IMR-90 (cell line): ENCODE results near the gene RIMBP2. TPM values are rescaled to one million over a fixed set of nuclear protein-coding genes. Genes with fewer than 3 reads are reported as not detected.

ENCODE experiments used
- ATAC-seq: fragments of 200-7000 bp; cut with Tn5 transposase; 2 replicates; pipeline ENCODE4 v1.9.1; 2020; ENCODE audit warnings: low read depth, mild to moderate bottlenecking, moderate library complexity
- BruUV-seq: library from RNA; stranded (reverse); fragments of 400-500 nt; replicated peaks from 2 replicates; lab custom pipeline; 2021; lab: Mats Ljungman, UMichigan
- CTCF ChIA-PET: fragments of 300-600 bp; formaldehyde crosslinking; extraction: SDS; loops from one replicate; lab custom pipeline; 2021; ENCODE audit warnings: antibody characterized with exemption; lab: Yijun Ruan, JAX
- POLR2A ChIA-PET: fragments of 300-600 bp; sonication (Branson Sonifier 250); formaldehyde crosslinking; loops from one replicate; lab custom pipeline; 2022; ENCODE audit warnings: antibody characterized with exemption; ENCODE audit not compliant: unreplicated experiment; lab: Charles Lee
- DNase-seq: peaks from one replicate; pipeline ENCODE4 v3.0.0; 2013
- H2AFZ ChIP-seq: replicated peaks from 2 replicates; pipeline ENCODE3; 2013; ENCODE audit warnings: low read length, mild to moderate bottlenecking; ENCODE audit not compliant: poor library complexity
- H2AK5ac ChIP-seq: 2 replicates; pipeline ENCODE4 v1.6.1; 2013; ENCODE audit warnings: low read depth, low read length, inconsistent platforms
- H2AK9ac ChIP-seq: replicated peaks from 2 replicates; pipeline ENCODE3; 2013; ENCODE audit warnings: mild to moderate bottlenecking, low read depth, low read length, moderate library complexity; ENCODE audit not compliant: poor library complexity
- H2BK120ac ChIP-seq: 2 replicates; pipeline ENCODE4 v1.6.1; 2013; ENCODE audit warnings: low read depth, low read length, inconsistent platforms
- H2BK15ac ChIP-seq: 3 replicates; pipeline ENCODE4 v1.6.1; 2013; ENCODE audit warnings: low read depth, low read length, inconsistent platforms
- H2BK20ac ChIP-seq: 2 replicates; pipeline ENCODE4 v1.6.1; 2013; ENCODE audit warnings: low read depth, mild to moderate bottlenecking, inconsistent platforms, low read length, moderate library complexity
- H2BK5ac ChIP-seq: 2 replicates; pipeline ENCODE4 v1.6.1; 2013; ENCODE audit warnings: mild to moderate bottlenecking, low read depth, low read length, inconsistent platforms; ENCODE audit not compliant: poor library complexity, severe bottlenecking
- H3K14ac ChIP-seq: replicated peaks from 2 replicates; pipeline ENCODE4 v1.6.1; 2013; ENCODE audit warnings: low read depth, low read length, inconsistent platforms
- H3K18ac ChIP-seq: 2 replicates; pipeline ENCODE4 v1.6.1; 2013; ENCODE audit warnings: low read depth, low read length, control low read depth
- H3K23ac ChIP-seq: 2 replicates; pipeline ENCODE4 v1.6.1; 2013; ENCODE audit warnings: low read depth, low read length, inconsistent platforms
- H3K27ac ChIP-seq: 2 replicates; pipeline ENCODE4 v1.5.1; 2013; ENCODE audit warnings: mild to moderate bottlenecking, control low read depth, low read length; ENCODE audit not compliant: insufficient read depth
- H3K27me3 ChIP-seq: 2 replicates; pipeline ENCODE4 v1.6.1; 2013; ENCODE audit warnings: low read length; ENCODE audit not compliant: control insufficient read depth, insufficient read depth
- H3K36me3 ChIP-seq: 2 replicates; pipeline ENCODE4 v1.6.1; 2013; ENCODE audit warnings: low read length, mixed read lengths; ENCODE audit not compliant: control insufficient read depth, insufficient read depth
- H3K4ac ChIP-seq: 2 replicates; pipeline ENCODE4 v1.6.1; 2013; ENCODE audit warnings: low read depth, low read length, inconsistent platforms
- H3K4me1 ChIP-seq: 2 replicates; pipeline ENCODE4 v1.6.1; 2013; ENCODE audit warnings: low read length, mixed read lengths; ENCODE audit not compliant: control insufficient read depth, insufficient read depth
- H3K4me2 ChIP-seq: 2 replicates; pipeline ENCODE4 v1.6.1; 2013; ENCODE audit warnings: low read depth, mild to moderate bottlenecking, control low read depth, low read length, moderate library complexity
- H3K4me3 ChIP-seq: 2 replicates; pipeline ENCODE4 v1.5.1; 2013; ENCODE audit warnings: low read depth, mild to moderate bottlenecking, control low read depth, low read length, moderate library complexity; ENCODE audit not compliant: insufficient read depth
- H3K56ac ChIP-seq: 2 replicates; pipeline ENCODE4 v1.6.1; 2013; ENCODE audit warnings: low read length, inconsistent platforms; ENCODE audit not compliant: insufficient read depth; ENCODE audit errors: extremely low read depth
- H3K79me1 ChIP-seq, 2 experiments: 2 replicates each; pipeline ENCODE4 v1.6.1; 2013; ENCODE audit warnings: low read length in 2 of 2, inconsistent platforms in 1 of 2, low read depth in 1 of 2
- H3K9ac ChIP-seq: 2 replicates; pipeline ENCODE4 v1.6.1; 2013; ENCODE audit warnings: low read depth, low read length, control low read depth
- H3K9me1 ChIP-seq: 2 replicates; pipeline ENCODE4 v1.6.1; 2013; ENCODE audit warnings: low read length, inconsistent platforms; ENCODE audit not compliant: insufficient read depth
- H3K9me3 ChIP-seq: 2 replicates; pipeline ENCODE4 v1.6.1; 2013; ENCODE audit warnings: low read length; ENCODE audit not compliant: control insufficient read depth, insufficient read depth
- H4K20me1 ChIP-seq: 2 replicates; pipeline ENCODE4 v1.6.1; 2013; ENCODE audit warnings: low read length, inconsistent platforms; ENCODE audit not compliant: insufficient read depth
- H4K5ac ChIP-seq: 2 replicates; pipeline ENCODE4 v1.6.1; 2013; ENCODE audit warnings: mild to moderate bottlenecking, low read depth, low read length, control low read depth
- H4K8ac ChIP-seq, 2 experiments: 2 replicates each; pipeline ENCODE4 v1.6.1; 2013; ENCODE audit warnings: low read depth in 2 of 2, low read length in 2 of 2, control low read depth in 1 of 2, inconsistent platforms in 1 of 2
- H4K91ac ChIP-seq: 2 replicates; pipeline ENCODE4 v1.6.1; 2013; ENCODE audit warnings: low read depth, low read length, inconsistent platforms; ENCODE audit not compliant: insufficient read depth
- CEBPB ChIP-seq: IDR thresholded peaks from 2 replicates; pipeline ENCODE4 v1.6.1; 2012; ENCODE audit warnings: low read depth, low read length, improper control_type of control experiment
- FOS ChIP-seq: fragments of 150-350 bp; IDR thresholded peaks from 2 replicates; pipeline ENCODE4 v1.6.1; 2016; ENCODE audit warnings: low read depth, low read length
- MAFK ChIP-seq: IDR thresholded peaks from 2 replicates; pipeline ENCODE4 v1.6.1; 2012; ENCODE audit warnings: low read depth, low read length, improper control_type of control experiment
- NFE2L2 ChIP-seq: fragments of 150-350 bp; IDR thresholded peaks from 2 replicates; pipeline ENCODE4 v1.6.1; 2016; ENCODE audit warnings: low read depth, mild to moderate bottlenecking, low read length
- POLR2A ChIP-seq: IDR thresholded peaks from 2 replicates; pipeline ENCODE4 v1.6.1; 2012; ENCODE audit warnings: mild to moderate bottlenecking, low read depth, low read length
- RCOR1 ChIP-seq: IDR thresholded peaks from 2 replicates; pipeline ENCODE4 v1.6.1; 2012; ENCODE audit warnings: mild to moderate bottlenecking, low read length, improper control_type of control experiment; ENCODE audit not compliant: insufficient replicate concordance
- RFX5 ChIP-seq: IDR thresholded peaks from 2 replicates; pipeline ENCODE4 v1.8.0; 2012; ENCODE audit warnings: low read depth, mild to moderate bottlenecking, low read length, moderate library complexity
- SMC3 ChIP-seq: fragments of 150-350 bp; IDR thresholded peaks from 2 replicates; pipeline ENCODE4 v1.6.1; 2016; ENCODE audit warnings: low read depth, mild to moderate bottlenecking, antibody characterized with exemption, low read length, moderate library complexity
- WGBS, 2 experiments: methylation state at CpG; one replicate each; pipeline versions ENCODE4 v1.1.5 to v1.1.7; 2013; ENCODE audit warnings: missing lambda C conversion rate in 2 of 2; ENCODE audit not compliant: insufficient read length in 1 of 2; ENCODE audit errors: extremely low coverage in 2 of 2; 5-methylcytosine and 5-hydroxymethylcytosine counted together
- dilution Hi-C: fragments of 300-500 bp; cut with HindIII; formaldehyde crosslinking; loops from one replicate; pipeline ENCODE4 v1.14.3; 2018; ENCODE audit warnings: low sequenced_read_pairs; ENCODE audit not compliant: unreplicated experiment
- in situ Hi-C: fragments of 300-500 bp; cut with MboI; formaldehyde crosslinking; loops from 3 replicates; pipeline ENCODE4 v1.14.3; 2019; ENCODE audit warnings: low sequenced_read_pairs, inconsistent platforms, mixed read lengths
- intact Hi-C: fragments of 100-400 bp; cut with micrococcal nuclease; formaldehyde crosslinking; loops from 2 replicates; pipeline ENCODE4 v1.10.0; 2022
- polyA plus RNA-seq, 3 experiments: library from polyadenylated mRNA; depleted of rRNA; stranded (reverse); fragments of >200 nt; gene quantifications; 2 replicates each; pipeline ENCODE4 v1.2.3, GENCODE V29; 2012; ENCODE audit warnings: low replicate concordance in 1 of 3
- total RNA-seq: library from RNA; depleted of rRNA; stranded (reverse); fragments of >200 nt; gene quantifications from 2 replicates; pipeline ENCODE4 v1.2.3, GENCODE V29; 2012

RIMBP2 gene
- total and polyA plus RNA-seq, 2 of the 4 experiments (the other 2 are of a cell fraction): not detected

GRCh38 chr12:130625201-130625600 is 90.9 kb downstream of the RIMBP2 start:
- Histone ChIP-seq H4K20me1 (no peaks in the 10 kb centered on the region), H3K4me1 (no peaks in the 10 kb centered on the region), H3K4me2 (no peak overlapping the region), H3K9me3 (peaks cover 37% of the 10 kb centered on the region), H2BK120ac (no peak overlapping the region), H2BK15ac (no peak overlapping the region), H3K18ac (no peak overlapping the region), H3K14ac (no peak overlapping the region), H3K79me1 (no peaks in the 10 kb centered on the region), H4K5ac (no peak overlapping the region), H3K23ac (no peak overlapping the region), H3K56ac (no peak overlapping the region), H2AFZ (no peak overlapping the region), H3K9me1 (no peaks in the 10 kb centered on the region), H3K9ac (no peak overlapping the region), H3K4ac (no peak overlapping the region), H2BK20ac (no peak overlapping the region), H3K27me3 (no peaks in the 10 kb centered on the region), H3K36me3 (no peaks in the 10 kb centered on the region), H3K4me3 (no peak overlapping the region), H2BK5ac (no peak overlapping the region), H4K8ac (no peak overlapping the region), H2AK9ac (no peak overlapping the region), H4K91ac (no peak overlapping the region), H3K27ac (no peak overlapping the region), H2AK5ac (no peak overlapping the region)
- TF ChIP-seq MAFK: no peak
- no peak for TF ChIP-seq POLR2A
- TF ChIP-seq CEBPB: no peak
- TF ChIP-seq NFE2L2: no peak
- no peak for TF ChIP-seq FOS
- no peak for TF ChIP-seq RFX5
- no peak for TF ChIP-seq RCOR1
- no peak for TF ChIP-seq SMC3
- DNase-seq: no peak
- intact Hi-C loops: no loop called here
- in situ Hi-C loops: no loop called here
- ChIA-PET CTCF (no interaction called here), POLR2A (no interaction called here)
- no CpG with 5 or more reads among the region's 5 CpGs for WGBS, 2 experiments
- dilution Hi-C loops: no loop called here
- no peak for ATAC-seq
- BruUV-seq: no TSS peak
